D721Med (cell line): ENCODE data around the gene CSRNP2.
"Not testable (repeated sequence)": the region's sequence is repeated elsewhere in the genome, so short reads cannot be mapped to it uniquely, and the experiment has no call there.

Experiments used
- DNase-seq: peaks from one replicate; pipeline ENCODE4 v3.0.0; 2011; ENCODE audit warnings: low spot score; ENCODE audit not compliant: insufficient read length
- FAIRE-seq: peaks from 2 replicates; lab custom pipeline; 2011; peaks lifted over from hg19 to GRCh38; lab: Jason Lieb, UNC
- TF ChIP-seq, protein P1 (sequence below): IDR thresholded peaks from 2 replicates; pipeline ENCODE4 v1.5.1; 2012; ENCODE audit warnings: mild to moderate bottlenecking, control low read depth; ENCODE audit not compliant: insufficient read depth; ENCODE audit errors: missing control alignments

Gene CSRNP2

GRCh38 chr12:51020448-51021182 lies 62.8 kb downstream of the CSRNP2 start:
- FAIRE-seq (no peak), DNase-seq (no peak)
- TF ChIP-seq, protein P1, sequence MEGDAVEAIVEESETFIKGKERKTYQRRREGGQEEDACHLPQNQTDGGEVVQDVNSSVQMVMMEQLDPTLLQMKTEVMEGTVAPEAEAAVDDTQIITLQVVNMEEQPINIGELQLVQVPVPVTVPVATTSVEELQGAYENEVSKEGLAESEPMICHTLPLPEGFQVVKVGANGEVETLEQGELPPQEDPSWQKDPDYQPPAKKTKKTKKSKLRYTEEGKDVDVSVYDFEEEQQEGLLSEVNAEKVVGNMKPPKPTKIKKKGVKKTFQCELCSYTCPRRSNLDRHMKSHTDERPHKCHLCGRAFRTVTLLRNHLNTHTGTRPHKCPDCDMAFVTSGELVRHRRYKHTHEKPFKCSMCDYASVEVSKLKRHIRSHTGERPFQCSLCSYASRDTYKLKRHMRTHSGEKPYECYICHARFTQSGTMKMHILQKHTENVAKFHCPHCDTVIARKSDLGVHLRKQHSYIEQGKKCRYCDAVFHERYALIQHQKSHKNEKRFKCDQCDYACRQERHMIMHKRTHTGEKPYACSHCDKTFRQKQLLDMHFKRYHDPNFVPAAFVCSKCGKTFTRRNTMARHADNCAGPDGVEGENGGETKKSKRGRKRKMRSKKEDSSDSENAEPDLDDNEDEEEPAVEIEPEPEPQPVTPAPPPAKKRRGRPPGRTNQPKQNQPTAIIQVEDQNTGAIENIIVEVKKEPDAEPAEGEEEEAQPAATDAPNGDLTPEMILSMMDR, result no peak

DNA sequence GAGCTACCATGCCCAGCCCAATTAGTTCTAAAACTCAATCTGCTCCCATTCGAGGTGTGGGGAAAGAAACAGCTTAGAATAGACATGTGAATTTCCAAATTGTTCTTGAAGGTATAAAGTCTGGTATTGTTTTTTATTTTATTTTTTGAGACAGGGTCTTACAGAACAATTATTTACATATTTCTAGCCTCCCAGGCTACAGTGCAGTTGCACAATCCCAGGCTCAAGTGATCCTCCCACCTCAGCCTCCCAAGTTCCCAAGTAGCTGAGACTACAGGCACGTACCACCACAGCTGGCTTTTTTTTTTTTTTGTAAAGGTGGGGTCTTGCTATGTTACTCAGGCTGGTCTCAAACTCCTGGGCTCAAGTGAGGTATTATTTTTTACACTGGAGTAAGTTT lies 63.5 kb downstream of the CSRNP2 start:
- no peak for DNase-seq
- TF ChIP-seq, protein P1, result no peak
- no peak for FAIRE-seq

- DNase-seq, result no peak
- TF ChIP-seq, protein P1, result no peak
- FAIRE-seq, result no peak
These were observed 64.4 kb downstream of the CSRNP2 start for GRCh38 chr12:51018956-51019355.

GRCh38 chr12:51017452-51017851 lies 65.9 kb downstream of the CSRNP2 start:
- TF ChIP-seq, protein P1, result no peak
- DNase-seq (no peak), FAIRE-seq (no peak)

GRCh38 chr12:51014467-51014866 lies 68.9 kb downstream of the CSRNP2 start:
- not testable (repeated sequence) for DNase-seq, FAIRE-seq

DNA sequence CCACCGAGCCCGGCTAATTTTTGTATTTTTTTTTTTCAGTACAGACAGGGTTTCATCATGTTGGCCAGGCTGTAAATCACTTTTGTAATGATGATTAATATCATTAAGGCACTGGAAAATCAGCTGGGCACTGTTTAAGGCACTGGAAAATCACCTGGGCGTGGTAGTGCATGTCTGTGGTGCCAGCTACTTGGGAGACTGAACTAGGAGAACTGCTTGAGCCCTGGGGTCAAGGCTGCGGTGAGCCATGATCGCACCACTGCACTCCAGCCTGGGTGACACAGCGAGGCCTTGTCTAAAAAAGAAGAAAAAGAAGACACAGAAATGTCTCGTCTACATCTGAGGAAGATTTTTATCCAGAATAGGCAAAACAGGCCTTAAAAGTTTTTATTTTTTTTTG lies 70.0 kb downstream of the CSRNP2 start:
- FAIRE-seq, result no peak
- no peak for DNase-seq
- TF ChIP-seq, protein P1, result no peak

- TF ChIP-seq, protein P1, result no peak
- no peak for DNase-seq
- no peak for FAIRE-seq
These were observed 70.7 kb downstream of the CSRNP2 start for GRCh38 chr12:51012570-51013236.
